Measurements from ENCODE around the gene TXNL4A.

The TXNL4A gene

DNA sequence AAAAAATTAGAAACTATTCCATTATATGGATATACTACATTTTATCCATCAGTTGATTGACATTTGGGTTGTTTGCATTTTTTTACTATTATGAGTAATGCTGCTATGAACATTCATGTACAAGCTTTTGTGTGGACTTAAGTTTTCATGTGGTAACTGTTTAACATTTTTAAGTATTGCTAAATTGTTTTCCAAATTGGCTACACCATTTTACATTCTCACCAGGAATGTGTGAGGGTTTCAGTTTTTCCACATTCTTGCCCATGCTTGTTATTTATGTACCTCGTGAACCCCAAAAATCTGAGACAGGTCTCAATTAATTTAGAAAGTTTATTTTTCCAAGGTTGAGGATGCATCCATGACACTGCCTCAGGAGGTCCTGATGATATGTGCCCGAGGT, 3.1 kb upstream of the TXNL4A start (continued):
- TF ChIP-seq TCF4 (CRISPR knock-in tag; IDR thresholded peaks at IDR 0.05; ENCODE audit: borderline replicate concordance) (no peak), GLIS3 (CRISPR knock-in tag; IDR thresholded peaks at IDR 0.05) (no peak), PPARA (CRISPR knock-in tag; IDR thresholded peaks at IDR 0.05; ENCODE audit: borderline replicate concordance) (no peak)
- TF ChIP-seq, protein P1, sequence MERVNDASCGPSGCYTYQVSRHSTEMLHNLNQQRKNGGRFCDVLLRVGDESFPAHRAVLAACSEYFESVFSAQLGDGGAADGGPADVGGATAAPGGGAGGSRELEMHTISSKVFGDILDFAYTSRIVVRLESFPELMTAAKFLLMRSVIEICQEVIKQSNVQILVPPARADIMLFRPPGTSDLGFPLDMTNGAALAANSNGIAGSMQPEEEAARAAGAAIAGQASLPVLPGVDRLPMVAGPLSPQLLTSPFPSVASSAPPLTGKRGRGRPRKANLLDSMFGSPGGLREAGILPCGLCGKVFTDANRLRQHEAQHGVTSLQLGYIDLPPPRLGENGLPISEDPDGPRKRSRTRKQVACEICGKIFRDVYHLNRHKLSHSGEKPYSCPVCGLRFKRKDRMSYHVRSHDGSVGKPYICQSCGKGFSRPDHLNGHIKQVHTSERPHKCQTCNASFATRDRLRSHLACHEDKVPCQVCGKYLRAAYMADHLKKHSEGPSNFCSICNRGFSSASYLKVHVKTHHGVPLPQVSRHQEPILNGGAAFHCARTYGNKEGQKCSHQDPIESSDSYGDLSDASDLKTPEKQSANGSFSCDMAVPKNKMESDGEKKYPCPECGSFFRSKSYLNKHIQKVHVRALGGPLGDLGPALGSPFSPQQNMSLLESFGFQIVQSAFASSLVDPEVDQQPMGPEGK (CRISPR knock-in tag; IDR thresholded peaks at IDR 0.05; ENCODE audit: borderline replicate concordance) = no peak

GRCh38 chr18:79989195-79989497, 783 bp upstream of the TXNL4A start:
- TF ChIP-seq, protein P2, sequence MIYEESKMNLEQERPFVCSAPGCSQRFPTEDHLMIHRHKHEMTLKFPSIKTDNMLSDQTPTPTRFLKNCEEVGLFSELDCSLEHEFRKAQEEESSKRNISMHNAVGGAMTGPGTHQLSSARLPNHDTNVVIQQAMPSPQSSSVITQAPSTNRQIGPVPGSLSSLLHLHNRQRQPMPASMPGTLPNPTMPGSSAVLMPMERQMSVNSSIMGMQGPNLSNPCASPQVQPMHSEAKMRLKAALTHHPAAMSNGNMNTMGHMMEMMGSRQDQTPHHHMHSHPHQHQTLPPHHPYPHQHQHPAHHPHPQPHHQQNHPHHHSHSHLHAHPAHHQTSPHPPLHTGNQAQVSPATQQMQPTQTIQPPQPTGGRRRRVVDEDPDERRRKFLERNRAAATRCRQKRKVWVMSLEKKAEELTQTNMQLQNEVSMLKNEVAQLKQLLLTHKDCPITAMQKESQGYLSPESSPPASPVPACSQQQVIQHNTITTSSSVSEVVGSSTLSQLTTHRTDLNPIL (CRISPR knock-in tag; IDR thresholded peaks at IDR 0.05; ENCODE audit: low read depth) = no peak
- no peak for TF ChIP-seq POU6F1 (CRISPR knock-in tag; IDR thresholded peaks at IDR 0.05; ENCODE audit: borderline replicate concordance, low read depth)
- TF ChIP-seq BACH2 (CRISPR knock-in tag; IDR thresholded peaks at IDR 0.05; ENCODE audit: borderline replicate concordance) = no peak
- TF ChIP-seq TCF4 (CRISPR knock-in tag; IDR thresholded peaks at IDR 0.05; ENCODE audit: borderline replicate concordance) = no peak
- no peak for TF ChIP-seq ISL1 (CRISPR knock-in tag; IDR thresholded peaks at IDR 0.05)
- no peak for TF ChIP-seq ZC3H10 (CRISPR knock-in tag; IDR thresholded peaks at IDR 0.05)
- no peak for TF ChIP-seq RARB (CRISPR knock-in tag; IDR thresholded peaks at IDR 0.05)
- no peak for TF ChIP-seq CSDC2 (CRISPR knock-in tag; IDR thresholded peaks at IDR 0.05)
- no peak for TF ChIP-seq ZNF70 (CRISPR knock-in tag; IDR thresholded peaks at IDR 0.05)
- no peak for TF ChIP-seq PPARA (CRISPR knock-in tag; IDR thresholded peaks at IDR 0.05; ENCODE audit: borderline replicate concordance)
- TF ChIP-seq TSHZ2 (CRISPR knock-in tag; IDR thresholded peaks at IDR 0.05) = no peak
- TF ChIP-seq, protein P1 (CRISPR knock-in tag; IDR thresholded peaks at IDR 0.05; ENCODE audit: borderline replicate concordance) = no peak
- TF ChIP-seq GLIS3 (CRISPR knock-in tag; IDR thresholded peaks at IDR 0.05) = no peak
- no peak for TF ChIP-seq SNAI2 (CRISPR knock-in tag; IDR thresholded peaks at IDR 0.05)
- TF ChIP-seq ZNF8 (CRISPR knock-in tag; IDR thresholded peaks at IDR 0.05) = no peak
- no peak for TF ChIP-seq CSRNP3 (CRISPR knock-in tag; IDR thresholded peaks at IDR 0.05)
- no peak for TF ChIP-seq ARNTL (CRISPR knock-in tag; IDR thresholded peaks at IDR 0.05; ENCODE audit: borderline replicate concordance, low read depth)
- TF ChIP-seq ZFP30 (CRISPR knock-in tag; IDR thresholded peaks at IDR 0.05) = no peak
- no peak for ATAC-seq

- peak; percentile 70 for ATAC-seq
- TF ChIP-seq GLIS3 (CRISPR knock-in tag; IDR thresholded peaks at IDR 0.05) = no peak
- TF ChIP-seq SNAI2 (CRISPR knock-in tag; IDR thresholded peaks at IDR 0.05) = peak; percentile 79; the same call in 1 of the 2 replicates
- TF ChIP-seq TOX (CRISPR knock-in tag; IDR thresholded peaks at IDR 0.05; ENCODE audit: borderline replicate concordance) = no peak
Observed at GRCh38 chr18:79988071-79988450, 302 bp downstream of the TXNL4A start.
